HL-60 (cell line): ENCODE data around the gene CHERP.

Experiments used
- CTCF ChIP-seq: IDR thresholded peaks from one replicate; pipeline ENCODE4 v1.5.1; 2011; ENCODE audit warnings: low read length, control low read depth, inconsistent platforms; ENCODE audit not compliant: insufficient read depth
- REST ChIP-seq: IDR thresholded peaks from 2 replicates; pipeline ENCODE4 v1.6.1; 2012; ENCODE audit warnings: low read depth; ENCODE audit not compliant: insufficient replicate concordance
- SPI1 ChIP-seq: IDR thresholded peaks from 2 replicates; pipeline ENCODE4 v1.6.1; 2012; ENCODE audit warnings: low read depth, mild to moderate bottlenecking, borderline replicate concordance

- TF ChIP-seq CTCF (no peak), SPI1 (no peak), REST (no peak)
Measured at GRCh38 chr19:16575282-16575681, 33.0 kb upstream of the CHERP start.
